HG03196 (cell line): ENCODE measurements around the gene FNBP1.
"Not testable (repeated sequence)": the region's sequence is repeated elsewhere in the genome, so short reads cannot be mapped to it uniquely, and the experiment has no call there.

Experiments
- ATAC-seq: cut with Tn5 transposase; IDR thresholded peaks from one replicate; pipeline ENCODE4 v1.9.1; 2021; ENCODE audit not compliant: unreplicated experiment

Gene FNBP1

GRCh38 chr9:129895376-129896268 is 147.4 kb downstream of the FNBP1 start:
- no peak for ATAC-seq

DNA sequence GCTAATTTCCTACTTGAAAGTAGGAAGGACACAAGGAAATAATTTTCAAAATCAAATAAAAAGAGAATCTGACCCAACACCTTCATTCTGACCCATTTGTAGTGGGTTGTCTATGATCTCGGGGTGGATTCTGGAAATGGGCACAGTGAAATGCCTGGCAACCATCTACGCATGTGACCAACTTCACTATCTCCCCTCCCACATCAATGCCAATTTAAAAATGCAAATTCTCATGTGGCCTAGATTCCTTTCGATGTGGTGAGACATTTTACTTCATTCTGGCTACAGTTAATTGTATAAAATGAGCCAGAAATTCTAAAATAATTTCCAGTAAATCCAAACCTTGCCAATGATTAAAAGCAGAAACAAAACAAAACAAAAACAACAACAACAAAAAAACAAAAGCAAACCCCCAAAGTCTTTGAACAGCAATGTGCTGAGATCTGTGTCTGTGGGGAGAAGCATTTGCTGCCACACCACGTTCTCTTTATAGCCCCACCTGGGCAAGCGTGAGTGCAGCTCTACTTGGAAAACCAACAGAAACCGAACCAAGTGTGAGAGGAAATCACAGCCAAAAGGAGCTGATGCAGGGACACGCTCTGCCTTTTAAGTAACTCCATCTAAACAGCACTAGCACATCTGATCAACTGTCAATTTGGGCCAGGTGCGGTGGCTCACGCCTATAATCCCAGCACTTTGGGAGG is 148.7 kb downstream of the FNBP1 start:
- no peak for ATAC-seq

DNA sequence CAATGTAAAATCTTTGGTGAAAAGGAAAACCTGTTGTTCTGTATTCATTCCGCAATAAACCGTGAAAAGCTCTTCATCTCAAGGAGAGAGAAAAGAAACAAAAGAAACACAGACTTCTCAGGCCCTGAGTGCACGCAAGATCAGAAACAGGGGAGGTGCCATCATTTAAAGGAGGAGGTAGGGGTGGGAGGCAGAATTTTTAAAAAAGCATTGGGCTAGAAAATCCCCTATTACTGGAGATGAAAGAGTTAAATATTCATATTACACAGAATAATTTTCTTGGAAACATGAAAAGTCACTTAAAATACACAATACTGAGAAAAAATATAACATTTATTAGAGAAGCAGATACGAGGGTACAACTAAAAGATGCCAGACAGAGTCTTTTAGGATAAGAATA is 151.4 kb downstream of the FNBP1 start:
- no peak for ATAC-seq

DNA sequence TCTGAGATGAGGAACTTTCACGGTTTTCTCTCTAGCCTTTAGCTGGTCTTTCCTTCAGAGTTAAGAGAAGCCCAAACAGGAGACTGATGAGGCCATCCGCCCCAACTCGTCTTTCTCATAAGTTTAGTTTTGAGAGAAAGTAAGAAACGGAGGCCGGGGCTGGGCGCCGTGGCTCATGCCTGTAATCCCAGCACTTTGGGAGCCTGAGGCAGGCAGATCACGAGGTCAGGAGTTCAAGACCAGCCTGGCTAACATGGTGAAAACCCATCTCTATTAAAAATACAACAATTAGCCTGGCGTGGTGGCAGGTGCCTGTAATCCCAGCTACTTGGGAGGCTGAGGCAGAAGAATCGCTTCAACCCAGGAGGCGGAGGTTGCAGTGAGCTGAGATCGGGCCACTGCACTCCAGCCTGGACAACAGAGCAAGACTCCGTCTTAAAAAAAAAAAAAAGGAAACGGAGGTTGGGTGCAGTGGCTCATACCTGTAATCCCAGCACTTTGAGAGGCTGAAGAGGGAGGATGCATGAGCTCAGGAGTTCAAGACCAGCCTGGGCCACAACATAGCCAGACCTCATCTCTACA is 152.2 kb downstream of the FNBP1 start:
- not testable (repeated sequence) for ATAC-seq

DNA sequence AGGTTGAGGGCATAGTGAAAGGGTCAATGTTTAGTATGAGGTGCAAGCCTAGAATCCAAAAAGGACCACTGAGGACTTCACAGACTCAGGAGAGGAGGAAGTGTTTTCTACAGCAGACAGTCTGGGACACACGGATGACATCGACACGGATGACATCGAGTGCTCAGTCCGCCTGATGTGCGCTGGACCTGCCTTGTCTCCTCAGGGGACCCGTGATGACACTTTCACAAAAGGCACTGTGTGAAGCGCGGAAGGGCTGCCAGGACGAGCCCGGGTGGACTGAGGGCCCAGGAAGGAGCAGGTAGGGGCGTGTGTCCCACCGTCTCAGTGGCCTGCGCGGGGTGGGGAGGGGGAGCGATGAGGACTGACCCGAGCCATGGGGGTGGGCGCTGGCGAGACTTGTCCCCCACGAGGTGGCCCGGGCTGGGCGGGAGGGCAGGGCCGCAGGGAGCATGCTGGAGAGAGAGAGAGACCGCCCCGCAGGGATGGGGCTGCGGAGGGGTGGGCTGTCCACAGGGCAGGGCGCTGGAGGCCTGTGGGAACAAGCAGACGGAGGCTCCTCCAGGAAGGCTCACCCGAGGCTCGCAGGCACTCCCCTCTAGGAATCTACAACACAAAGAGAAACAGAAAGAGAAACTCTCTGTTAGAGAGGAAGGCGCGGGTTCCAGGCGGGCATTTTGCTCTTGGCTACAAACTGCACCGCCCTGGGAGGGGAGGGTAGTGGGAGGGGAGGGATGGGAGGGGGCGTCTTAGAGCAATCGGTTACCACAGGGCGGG is 152.9 kb downstream of the FNBP1 start:
- ATAC-seq = no peak

DNA sequence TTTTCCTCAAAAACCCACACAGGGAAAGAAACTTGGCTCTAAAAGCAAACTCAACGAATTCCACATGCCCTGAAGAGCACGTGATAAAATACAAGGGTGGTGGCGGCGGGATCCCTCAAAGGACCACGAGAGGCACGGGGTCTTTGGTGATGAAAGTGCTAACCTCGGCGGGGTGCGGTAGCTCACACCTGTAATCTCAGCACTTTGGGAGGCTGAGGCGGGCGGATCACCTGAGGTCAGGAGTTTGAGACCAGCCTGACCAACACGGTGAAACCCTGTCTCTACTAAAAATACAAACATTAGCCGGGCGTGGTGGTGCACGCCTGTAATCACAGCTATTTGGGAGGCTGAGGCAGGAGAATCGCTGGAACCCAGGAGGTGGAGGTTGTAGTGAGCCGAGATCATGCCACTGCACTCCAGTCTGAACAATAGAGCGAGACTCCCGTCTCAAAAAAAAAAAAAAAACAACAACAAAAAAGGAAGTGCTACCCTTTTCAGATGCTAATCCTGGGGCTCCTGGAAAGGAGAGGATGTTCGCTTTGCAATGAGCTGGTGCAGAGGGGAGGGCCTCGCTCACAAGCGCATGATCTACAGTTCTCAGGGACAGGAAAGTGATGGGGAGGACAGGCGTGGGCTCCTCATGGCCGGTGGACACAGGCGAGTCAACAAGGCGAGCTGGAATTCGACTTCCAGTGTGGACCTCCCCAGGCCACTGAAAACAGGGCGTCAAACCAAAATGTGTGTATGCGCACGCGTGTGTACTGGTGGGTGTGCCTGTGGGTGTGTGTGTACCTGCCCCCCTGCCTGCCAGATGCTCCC is 153.7 kb downstream of the FNBP1 start:
- ATAC-seq = no peak

DNA sequence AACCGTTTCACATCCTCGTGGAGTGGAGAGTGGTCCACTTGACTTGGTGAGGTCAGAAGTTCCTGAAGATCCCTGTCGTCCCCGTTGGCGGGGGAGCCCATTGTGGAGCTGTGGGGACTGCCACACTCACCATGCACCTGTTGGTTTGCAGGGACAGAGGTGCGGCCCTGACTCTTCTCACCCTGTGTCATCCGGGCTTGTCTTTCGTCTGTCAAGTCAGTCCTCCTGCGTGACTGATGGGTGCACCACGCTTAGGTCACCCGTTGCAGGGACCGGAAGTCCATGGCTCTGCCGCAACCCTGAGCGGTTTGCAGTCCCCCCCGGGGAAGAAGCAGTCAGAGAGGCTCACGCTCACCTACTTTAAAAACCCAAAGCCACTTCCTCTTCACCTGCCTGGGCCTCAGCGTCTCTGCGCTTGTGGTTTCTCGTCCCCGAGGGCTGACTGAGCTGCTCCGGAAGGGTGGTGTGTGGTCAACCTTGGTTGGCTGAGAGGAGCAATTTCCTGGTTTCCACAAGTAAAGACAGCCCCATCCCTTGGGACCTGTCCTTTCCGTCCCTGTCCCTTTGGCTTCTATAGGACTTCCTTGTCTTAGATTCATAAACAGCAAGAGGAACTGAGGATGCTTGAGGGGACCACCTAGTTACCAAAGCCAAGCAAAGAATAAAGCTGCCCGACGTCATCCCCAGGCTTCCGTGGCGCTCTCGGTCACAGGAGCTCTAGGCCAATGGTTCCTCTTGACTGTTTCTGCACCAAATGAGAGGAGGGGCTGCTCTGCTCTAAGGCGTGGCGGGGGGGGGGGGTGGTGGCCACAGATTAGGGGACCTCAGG is 154.5 kb downstream of the FNBP1 start:
- peak; percentile 50 for ATAC-seq

- no peak for ATAC-seq
Observed at GRCh38 chr9:129887334-129888292, 155.4 kb downstream of the FNBP1 start.

DNA sequence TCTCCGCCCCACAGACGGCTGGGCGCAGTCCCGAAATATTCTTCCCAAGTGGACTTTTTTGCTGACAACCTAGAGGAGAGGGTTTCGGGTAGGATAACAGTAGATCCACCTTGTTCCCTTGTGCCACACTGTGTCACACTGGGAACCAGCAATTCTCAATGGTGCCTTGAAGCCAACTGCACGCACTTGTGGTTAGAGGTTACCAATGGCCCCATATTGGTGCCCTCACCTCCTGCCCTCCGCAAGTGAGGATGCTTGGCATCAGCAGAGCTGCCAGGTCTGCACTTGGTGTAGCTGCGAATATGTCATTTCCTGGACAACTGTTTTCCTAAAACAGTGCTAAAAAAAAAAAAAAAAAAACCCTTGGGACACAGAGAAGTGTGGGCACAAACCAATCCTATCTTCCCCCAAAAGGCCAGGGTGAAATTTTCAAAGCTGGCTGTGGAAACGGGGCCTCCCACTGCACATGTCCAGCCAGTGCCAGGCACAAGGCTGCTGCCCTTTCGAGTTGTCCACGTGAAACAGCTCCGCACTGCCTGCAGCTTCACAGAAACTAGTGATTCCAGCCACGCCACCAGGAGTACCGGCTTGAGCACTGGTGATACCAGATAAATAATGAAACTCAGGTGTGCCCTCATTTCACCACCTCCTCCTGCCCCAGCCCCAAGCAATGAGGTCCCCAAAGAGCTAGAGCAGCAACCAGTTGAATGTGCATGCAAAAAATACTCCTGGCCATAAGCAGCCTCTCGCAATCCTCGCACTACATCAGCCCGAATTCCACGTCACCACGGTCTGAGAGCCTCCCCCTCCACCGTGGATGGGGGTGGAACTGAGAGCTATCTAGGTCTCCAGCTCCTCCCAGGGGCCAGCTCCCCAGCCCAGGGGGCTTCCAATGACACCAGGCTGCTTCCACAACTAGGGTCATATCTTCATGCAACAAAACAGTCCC is 156.5 kb downstream of the FNBP1 start:
- no peak for ATAC-seq

GRCh38 chr9:129885670-129886106 is 157.3 kb downstream of the FNBP1 start:
- ATAC-seq = peak; percentile 27

DNA sequence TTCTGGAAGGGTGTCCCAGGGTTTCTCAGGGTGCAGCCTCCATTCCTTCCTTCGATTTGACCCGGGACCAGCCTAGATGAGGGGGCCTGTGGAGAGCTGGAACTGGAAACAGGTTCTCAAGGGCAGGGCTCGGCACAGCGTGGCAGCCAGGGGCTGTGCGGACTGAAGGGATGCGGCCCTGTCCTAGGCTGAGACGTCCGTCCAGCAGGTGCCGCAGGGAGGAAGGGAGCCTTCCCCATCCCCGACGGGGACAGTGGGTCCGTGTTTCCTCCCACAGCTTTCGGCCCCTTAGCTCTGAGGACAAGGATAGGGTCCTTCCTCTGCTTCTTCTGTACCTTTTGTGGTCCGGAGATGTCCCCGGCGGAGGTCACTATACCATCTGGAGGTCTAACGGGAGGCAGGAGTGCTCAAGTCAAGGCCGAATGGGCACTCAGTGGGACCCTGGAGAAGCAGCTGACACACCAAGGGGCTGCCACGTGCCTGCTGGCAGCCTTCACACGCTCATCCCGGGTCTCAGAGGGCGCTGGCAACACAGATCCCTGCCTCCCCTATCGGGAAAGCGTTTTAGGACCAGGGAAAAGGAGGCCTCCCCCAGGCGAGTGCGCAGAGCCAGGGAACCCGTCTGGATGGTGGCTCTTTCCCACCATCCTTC is 157.8 kb downstream of the FNBP1 start:
- no peak for ATAC-seq

DNA sequence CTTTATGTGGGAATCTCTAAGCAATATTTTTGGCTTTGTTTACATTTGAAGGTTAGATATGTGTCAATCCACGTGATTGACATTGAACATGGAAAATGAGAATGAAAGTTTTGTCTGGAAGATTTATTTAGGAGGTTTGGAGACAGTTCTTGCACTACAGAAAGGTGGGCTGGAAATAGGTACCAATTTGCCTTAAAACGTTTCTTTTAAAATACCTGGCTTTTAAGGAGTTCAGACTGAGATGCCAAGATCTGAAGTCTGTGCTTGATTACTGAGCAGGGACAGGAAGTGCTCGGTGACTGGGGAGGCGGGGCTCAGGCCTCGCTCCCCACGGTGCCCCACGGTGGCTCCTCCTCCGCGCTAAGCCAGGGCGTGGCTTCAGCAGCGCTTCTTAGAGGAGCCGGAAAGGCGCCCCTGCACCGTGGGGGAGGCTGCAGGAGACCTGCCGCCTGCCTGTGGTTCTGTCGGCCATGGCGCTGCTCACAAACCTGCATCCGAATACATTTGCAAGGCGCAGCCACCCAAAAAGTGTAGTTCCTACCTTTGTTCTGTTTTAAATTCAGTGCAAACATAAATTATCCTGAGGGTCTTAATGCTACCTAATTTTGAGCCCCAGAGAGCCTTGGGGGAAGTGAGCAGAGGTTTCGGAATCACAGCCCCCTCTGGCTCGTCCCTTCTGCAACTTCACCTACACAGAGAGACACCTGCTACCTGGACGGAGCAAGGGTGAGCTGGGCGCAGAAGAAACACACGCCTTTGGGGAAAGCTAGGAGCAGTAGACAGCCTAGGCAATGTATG is 158.6 kb downstream of the FNBP1 start:
- ATAC-seq = peak; percentile 34

DNA sequence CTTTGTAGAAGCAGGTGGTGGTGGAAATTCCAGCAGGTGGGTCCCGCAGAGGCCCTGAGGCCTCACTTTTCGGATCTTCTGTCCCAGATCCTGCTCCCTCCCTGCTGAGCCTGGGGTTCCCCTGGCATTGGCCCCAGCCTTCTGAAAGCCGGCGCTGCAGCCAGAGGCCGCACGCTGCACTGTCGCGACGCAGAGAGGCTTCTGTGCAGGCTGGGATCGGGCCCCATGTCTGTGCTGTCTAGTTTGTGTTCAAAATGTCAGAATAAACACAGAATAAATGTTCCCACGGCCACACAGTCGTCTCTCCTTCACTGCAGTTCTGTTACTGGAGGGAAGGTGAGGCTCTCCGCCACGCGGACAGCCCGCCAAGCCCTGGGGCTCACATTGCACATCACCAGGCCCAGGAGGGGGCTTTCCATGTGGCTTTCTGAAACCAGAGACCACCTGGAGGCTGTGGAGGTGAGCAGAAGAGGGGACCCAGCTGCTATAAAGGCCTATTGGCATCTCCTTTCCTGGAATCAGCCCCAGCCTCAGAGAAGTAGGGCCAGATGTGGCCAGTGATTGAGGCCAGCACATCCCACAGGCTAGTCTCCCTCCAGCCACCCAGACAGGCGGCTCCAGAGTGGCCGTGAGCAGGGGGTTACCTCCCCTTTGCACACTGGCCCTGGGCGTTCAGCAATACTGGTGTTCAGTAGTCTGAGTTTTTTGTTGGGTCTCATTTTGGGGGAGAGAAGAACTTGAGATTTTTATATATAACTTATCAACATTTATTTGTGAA is 161.3 kb downstream of the FNBP1 start:
- ATAC-seq = no peak

DNA sequence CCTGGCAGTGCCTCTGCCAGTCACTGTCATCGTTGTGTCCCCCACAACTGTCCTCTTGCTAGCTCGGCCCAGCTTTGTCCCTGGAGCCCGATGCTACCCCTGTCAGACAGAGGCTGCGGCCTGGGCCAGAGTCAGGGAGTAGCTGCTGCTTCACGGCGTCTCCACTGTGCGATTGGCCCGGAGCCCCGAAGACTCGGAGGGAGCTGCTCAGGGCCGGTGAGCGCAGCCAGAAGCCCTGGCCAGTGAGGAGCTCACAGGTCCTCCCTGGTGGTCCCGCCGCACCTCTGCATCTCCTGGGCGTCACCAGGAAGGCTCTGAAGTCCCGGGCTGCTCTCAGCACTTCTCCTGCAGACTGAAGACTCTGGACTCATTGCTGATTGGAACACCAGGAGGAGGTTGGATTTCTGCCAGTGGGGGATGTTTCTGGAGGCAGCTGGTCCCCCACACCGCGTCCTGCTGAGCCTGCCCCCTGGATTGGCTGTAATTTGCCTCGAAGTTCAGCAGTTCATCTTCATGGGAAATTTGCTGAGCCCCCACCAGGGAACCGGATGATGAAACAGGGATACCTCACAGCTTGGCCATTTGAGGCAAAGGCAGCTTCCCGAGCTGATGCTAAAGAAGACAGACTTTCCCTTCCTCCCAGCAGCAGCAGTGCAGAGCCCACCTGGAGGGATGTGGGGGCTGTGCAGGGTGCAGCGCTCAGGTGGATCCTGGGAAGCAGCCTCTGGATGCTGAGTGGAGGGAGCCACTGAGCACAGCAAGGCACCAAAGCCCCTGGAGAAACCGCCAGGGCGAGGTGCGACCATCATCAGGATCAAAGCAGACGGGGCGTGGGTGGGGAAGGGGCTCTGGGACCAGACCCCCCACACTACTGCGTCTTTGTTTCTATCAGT is 162.1 kb downstream of the FNBP1 start:
- ATAC-seq = no peak
